ENCODE measurements around the gene IFI27L1. TPM values are rescaled to one million over a fixed set of nuclear protein-coding genes. Genes with fewer than 3 reads are reported as not detected.
A peak's percentile ranks its signal among the peaks of the same experiment; 100 is the strongest.

IFI27L1 gene
- total and polyA plus RNA-seq, 2 donors = 16.7 to 26.4 TPM

GRCh38 chr14:94142247-94142646 lies 61.1 kb downstream of the IFI27L1 start:
- 94% methylated on average over 3 of the region's 3 CpGs for whole genome bisulfite sequencing
- no peaks in the 10 kb centered on the region for H3K36me3 ChIP-seq (ENCODE audit: control insufficient read depth in 2 of 2, insufficient read depth in 2 of 2, low read length in 1 of 2)
- no peak overlapping the region for H3K27ac ChIP-seq (ENCODE audit: low read depth in 1 of 2, low read length in 1 of 2)
- DNase-seq (ENCODE audit: low read depth in 6 of 9, low spot score in 9 of 9) = no peak
- H3K4me3 ChIP-seq (ENCODE audit: low read length in 2 of 2) = no peak overlapping the region
- H3K9me3 ChIP-seq (ENCODE audit: control insufficient read depth in 2 of 2, insufficient read depth in 1 of 2, low read length in 1 of 2) = no peaks in the 10 kb centered on the region
- no peaks in the 10 kb centered on the region for H3K4me1 ChIP-seq (ENCODE audit: control insufficient read depth in 2 of 2, insufficient read depth in 2 of 2, low read length in 2 of 2)
- H3K27me3 ChIP-seq (ENCODE audit: control insufficient read depth in 2 of 2, insufficient read depth in 1 of 2, low read length in 1 of 2) = peaks cover 0 to 4% of the 10 kb centered on the region in 2 donors

GRCh38 chr14:94142836-94143235 lies 61.7 kb downstream of the IFI27L1 start:
- DNase-seq (ENCODE audit: low read depth in 6 of 9, low spot score in 9 of 9) = no peak
- H3K27ac ChIP-seq (ENCODE audit: low read depth in 1 of 2, low read length in 1 of 2) = no peak overlapping the region
- peaks cover 0 to 4% of the 10 kb centered on the region in 2 donors for H3K27me3 ChIP-seq (ENCODE audit: control insufficient read depth in 2 of 2, insufficient read depth in 1 of 2, low read length in 1 of 2)
- H3K9me3 ChIP-seq (ENCODE audit: control insufficient read depth in 2 of 2, insufficient read depth in 1 of 2, low read length in 1 of 2) = no peaks in the 10 kb centered on the region
- WGBS = 93% methylated on average over 1 of the region's 1 CpG
- H3K36me3 ChIP-seq (ENCODE audit: control insufficient read depth in 2 of 2, insufficient read depth in 2 of 2, low read length in 1 of 2) = no peaks in the 10 kb centered on the region
- no peaks in the 10 kb centered on the region for H3K4me1 ChIP-seq (ENCODE audit: control insufficient read depth in 2 of 2, insufficient read depth in 2 of 2, low read length in 2 of 2)
- H3K4me3 ChIP-seq (ENCODE audit: low read length in 2 of 2) = no peak overlapping the region

- H3K36me3 ChIP-seq (ENCODE audit: control insufficient read depth in 2 of 2, insufficient read depth in 2 of 2, low read length in 1 of 2) = no peaks in the 10 kb centered on the region
- H3K4me1 ChIP-seq (ENCODE audit: control insufficient read depth in 2 of 2, insufficient read depth in 2 of 2, low read length in 2 of 2) = no peaks in the 10 kb centered on the region
- H3K9me3 ChIP-seq (ENCODE audit: control insufficient read depth in 2 of 2, insufficient read depth in 1 of 2, low read length in 1 of 2) = no peaks in the 10 kb centered on the region
- DNase-seq (ENCODE audit: low read depth in 6 of 9, low spot score in 9 of 9) = peak in 1 of 9 donors; percentile 26
- peaks cover 0 to 4% of the 10 kb centered on the region in 2 donors for H3K27me3 ChIP-seq (ENCODE audit: control insufficient read depth in 2 of 2, insufficient read depth in 1 of 2, low read length in 1 of 2)
- no peak overlapping the region for H3K27ac ChIP-seq (ENCODE audit: low read depth in 1 of 2, low read length in 1 of 2)
- 96% methylated on average over 3 of the region's 3 CpGs for WGBS
- no peak overlapping the region for H3K4me3 ChIP-seq (ENCODE audit: low read length in 2 of 2)
Measured at GRCh38 chr14:94143239-94143638, 62.1 kb downstream of the IFI27L1 start.

- no peaks in the 10 kb centered on the region for H3K36me3 ChIP-seq (ENCODE audit: control insufficient read depth in 2 of 2, insufficient read depth in 2 of 2, low read length in 1 of 2)
- no peaks in the 10 kb centered on the region for H3K9me3 ChIP-seq (ENCODE audit: control insufficient read depth in 2 of 2, insufficient read depth in 1 of 2, low read length in 1 of 2)
- 96% methylated on average over 4 of the region's 4 CpGs for WGBS
- H3K27me3 ChIP-seq (ENCODE audit: control insufficient read depth in 2 of 2, insufficient read depth in 1 of 2, low read length in 1 of 2) = peaks cover 0 to 2% of the 10 kb centered on the region in 2 donors
- no peak overlapping the region for H3K27ac ChIP-seq (ENCODE audit: low read depth in 1 of 2, low read length in 1 of 2)
- H3K4me1 ChIP-seq (ENCODE audit: control insufficient read depth in 2 of 2, insufficient read depth in 2 of 2, low read length in 2 of 2) = no peaks in the 10 kb centered on the region
- no peak overlapping the region for H3K4me3 ChIP-seq (ENCODE audit: low read length in 2 of 2)
- DNase-seq (ENCODE audit: low read depth in 6 of 9, low spot score in 9 of 9) = no peak
Measured at GRCh38 chr14:94143711-94144110, 62.6 kb downstream of the IFI27L1 start.

- H3K27ac ChIP-seq (ENCODE audit: low read depth in 1 of 2, low read length in 1 of 2) = no peak overlapping the region
- 95% methylated on average over 1 of the region's 1 CpG for WGBS
Measured at GRCh38 chr14:94144765-94145164, 63.7 kb downstream of the IFI27L1 start.

GRCh38 chr14:94145902-94146527 lies 64.9 kb downstream of the IFI27L1 start:
- Histone ChIP-seq H3K4me3 (ENCODE audit: low read length in 2 of 2) (no peak overlapping the region), H3K4me1 (ENCODE audit: control insufficient read depth in 2 of 2, insufficient read depth in 2 of 2, low read length in 2 of 2) (no peaks in the 10 kb centered on the region), H3K9me3 (ENCODE audit: control insufficient read depth in 2 of 2, insufficient read depth in 1 of 2, low read length in 1 of 2) (no peaks in the 10 kb centered on the region), H3K27ac (ENCODE audit: low read depth in 1 of 2, low read length in 1 of 2) (no peak overlapping the region), H3K36me3 (ENCODE audit: control insufficient read depth in 2 of 2, insufficient read depth in 2 of 2, low read length in 1 of 2) (no peaks in the 10 kb centered on the region), H3K27me3 (ENCODE audit: control insufficient read depth in 2 of 2, insufficient read depth in 1 of 2, low read length in 1 of 2) (no peaks in the 10 kb centered on the region)
- DNase-seq (ENCODE audit: low read depth in 6 of 9, low spot score in 9 of 9) = no peak
- WGBS = 86% methylated on average over 6 of the region's 6 CpGs

More at GRCh38 chr14:94144765-94145164, 63.7 kb downstream of the IFI27L1 start:
- no peaks in the 10 kb centered on the region for H3K36me3 ChIP-seq (ENCODE audit: control insufficient read depth in 2 of 2, insufficient read depth in 2 of 2, low read length in 1 of 2)
- DNase-seq (ENCODE audit: low read depth in 6 of 9, low spot score in 9 of 9) = no peak
- H3K4me3 ChIP-seq (ENCODE audit: low read length in 2 of 2) = no peak overlapping the region
- H3K9me3 ChIP-seq (ENCODE audit: control insufficient read depth in 2 of 2, insufficient read depth in 1 of 2, low read length in 1 of 2) = no peaks in the 10 kb centered on the region
- H3K27me3 ChIP-seq (ENCODE audit: control insufficient read depth in 2 of 2, insufficient read depth in 1 of 2, low read length in 1 of 2) = peaks cover 0 to under 1% of the 10 kb centered on the region in 2 donors
- H3K4me1 ChIP-seq (ENCODE audit: control insufficient read depth in 2 of 2, insufficient read depth in 2 of 2, low read length in 2 of 2) = no peaks in the 10 kb centered on the region

Other genes with a start within 250 kb of the IFI27L1 start
- not detected for gene FAM181A, start 154.0 kb upstream of the IFI27L1 start, total RNA-seq
- 0.11 TPM for gene FAM181A, start 154.0 kb upstream of the IFI27L1 start, polyA plus RNA-seq
- gene ASB2, start 104.7 kb upstream of the IFI27L1 start, total RNA-seq = 3.7 TPM
- gene ASB2, start 104.7 kb upstream of the IFI27L1 start, polyA plus RNA-seq = 2.6 TPM
- gene CCDC197, start 84.0 kb upstream of the IFI27L1 start, total RNA-seq = not detected
- not detected for gene CCDC197, start 84.0 kb upstream of the IFI27L1 start, polyA plus RNA-seq
- 0.52 TPM for gene OTUB2, start 55.0 kb upstream of the IFI27L1 start, total RNA-seq
- gene OTUB2, start 55.0 kb upstream of the IFI27L1 start, polyA plus RNA-seq = 0.27 TPM
- 191 TPM for gene DDX24, start 108 bp upstream of the IFI27L1 start, total RNA-seq
- gene DDX24, start 108 bp upstream of the IFI27L1 start, polyA plus RNA-seq = 103 TPM
- gene IFI27, start 29.4 kb downstream of the IFI27L1 start, total RNA-seq = 360 TPM
- 839 TPM for gene IFI27, start 29.4 kb downstream of the IFI27L1 start, polyA plus RNA-seq
- gene IFI27L2, start 48.3 kb downstream of the IFI27L1 start, total RNA-seq = 79.1 TPM
- 118 TPM for gene IFI27L2, start 48.3 kb downstream of the IFI27L1 start, polyA plus RNA-seq
- 0.24 TPM for gene PPP4R4, start 93.0 kb downstream of the IFI27L1 start, total RNA-seq
- gene PPP4R4, start 93.0 kb downstream of the IFI27L1 start, polyA plus RNA-seq = 1.3 TPM
- gene SERPINA10, start 212.0 kb downstream of the IFI27L1 start, total RNA-seq = 0.05 TPM
- gene SERPINA10, start 212.0 kb downstream of the IFI27L1 start, polyA plus RNA-seq = 0.14 TPM
- 0.33 TPM for gene SERPINA6, start 242.0 kb downstream of the IFI27L1 start, total RNA-seq
- 0.91 TPM for gene SERPINA6, start 242.0 kb downstream of the IFI27L1 start, polyA plus RNA-seq

Data from thymus (tissue), 11 donors.